Hepatocyte (in vitro differentiated cells): ENCODE data around the gene ORM1.

Experiments
- CTCF ChIP-seq: fragments of 200-600 bp; sonication (generic); IDR thresholded peaks from 2 replicates; pipeline ENCODE4 v1.5.1; 2016; ENCODE audit warnings: antibody characterized with exemption, mild to moderate bottlenecking; ENCODE audit not compliant: poor library complexity
- EZH2 ChIP-seq: fragments of 200-600 bp; sonication (generic); IDR thresholded peaks from 2 replicates; pipeline ENCODE4 v1.6.1; 2016; ENCODE audit warnings: antibody characterized with exemption, mild to moderate bottlenecking, borderline replicate concordance

- TF ChIP-seq EZH2 (no peak), CTCF (no peak)
These were observed 20.2 kb upstream of the ORM1 start for GRCh38 chr9:114302727-114303126.
